H1 (cell line): ENCODE results near the gene ALG9. TPM values are rescaled to one million over a fixed set of nuclear protein-coding genes. Genes with fewer than 3 reads are reported as not detected.

Experiments used
- GTF2F1 ChIP-seq: IDR thresholded peaks from 2 replicates; pipeline ENCODE4 v1.6.1; 2012; ENCODE audit warnings: low read depth, low read length, improper control_type of control experiment, borderline replicate concordance
- SP4 ChIP-seq: IDR thresholded peaks from 2 replicates; pipeline ENCODE4 v1.6.1; 2012; ENCODE audit warnings: low read length, inconsistent platforms
- SUZ12 ChIP-seq: fragments of 200-600 bp; sonication (generic); IDR thresholded peaks from 2 replicates; pipeline ENCODE4 v1.6.1; 2012; ENCODE audit warnings: mild to moderate bottlenecking, inconsistent platforms, low read length, moderate library complexity, mixed read lengths
- YY1 ChIP-seq: IDR thresholded peaks from 2 replicates; pipeline ENCODE4 v1.6.1; 2011; ENCODE audit warnings: low read depth, mild to moderate bottlenecking, low read length
- polyA plus RNA-seq, 7 experiments: library from polyadenylated mRNA; depleted of rRNA in 3 of 7; stranded (reverse) in 5 of 7; unstranded in 2 of 7; fragments of >200 nt in 5 of 7; fragments of 200-250 nt in 2 of 7; gene quantifications; 1 replicate in 5 of 7; 2 replicates in 1 of 7; 4 replicates in 1 of 7; pipeline versions ENCODE4 v1.2.1 to v1.2.3, GENCODE V29; 2011 to 2013; ENCODE audit warnings: missing spikeins in 2 of 7, mixed read lengths in 2 of 7
- total RNA-seq: library from RNA; stranded (reverse); fragmentation: NEBNext Ultra II Directional; extraction: Animal tissue kit (Norgen Biotek cat#: 25700); gene quantifications from 2 replicates; pipeline ENCODE4 v1.2.1, GENCODE V29; 2021
- TF ChIP-seq, protein P1 (sequence below), 3 experiments: IDR thresholded peaks; 1 replicate in 2 of 3; 2 replicates in 1 of 3; pipeline versions ENCODE4 v1.5.1 to v1.6.1; 2011; ENCODE audit warnings: low read length in 3 of 3, mild to moderate bottlenecking in 3 of 3, inconsistent platforms in 2 of 3, low read depth in 1 of 3, moderate library complexity in 1 of 3; ENCODE audit not compliant: insufficient read depth in 1 of 3; ENCODE audit errors: control extremely low read depth in 1 of 3
- TF ChIP-seq, protein P2 (sequence below): IDR thresholded peaks from 2 replicates; pipeline ENCODE4 v1.6.1; 2011; ENCODE audit warnings: low read depth, mild to moderate bottlenecking, low read length; ENCODE audit not compliant: insufficient read depth
- TF ChIP-seq, protein P3 (sequence below): IDR thresholded peaks from 2 replicates; pipeline ENCODE4 v1.6.1; 2012; ENCODE audit warnings: low read length, inconsistent platforms

Gene ALG9
- total and polyA plus RNA-seq, 2 of the 8 experiments (the other 6 are each of a cell fraction or from before 2014, with no cell fraction given) = 23.5 to 24.5 TPM

DNA sequence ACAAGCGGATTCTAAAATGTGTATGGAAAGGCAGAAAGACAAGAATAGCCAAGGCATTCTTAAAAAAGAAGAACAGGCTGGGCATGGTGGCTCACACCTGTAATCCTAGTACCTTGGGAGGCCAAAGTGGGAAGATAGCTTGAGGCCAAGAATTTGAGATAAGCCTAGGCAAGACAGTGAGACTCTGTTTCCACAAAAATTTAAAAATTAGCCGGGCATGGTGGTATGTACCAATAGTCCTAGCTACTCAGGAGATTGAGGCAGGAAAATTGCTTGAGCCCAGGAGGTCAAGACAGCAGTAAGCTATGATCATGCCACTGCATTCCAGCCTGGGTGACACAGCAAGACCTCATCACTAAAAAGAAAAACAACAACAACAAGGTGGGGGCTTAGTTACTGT lies 59.2 kb downstream of the ALG9 start (continued):
- TF ChIP-seq, protein P1, sequence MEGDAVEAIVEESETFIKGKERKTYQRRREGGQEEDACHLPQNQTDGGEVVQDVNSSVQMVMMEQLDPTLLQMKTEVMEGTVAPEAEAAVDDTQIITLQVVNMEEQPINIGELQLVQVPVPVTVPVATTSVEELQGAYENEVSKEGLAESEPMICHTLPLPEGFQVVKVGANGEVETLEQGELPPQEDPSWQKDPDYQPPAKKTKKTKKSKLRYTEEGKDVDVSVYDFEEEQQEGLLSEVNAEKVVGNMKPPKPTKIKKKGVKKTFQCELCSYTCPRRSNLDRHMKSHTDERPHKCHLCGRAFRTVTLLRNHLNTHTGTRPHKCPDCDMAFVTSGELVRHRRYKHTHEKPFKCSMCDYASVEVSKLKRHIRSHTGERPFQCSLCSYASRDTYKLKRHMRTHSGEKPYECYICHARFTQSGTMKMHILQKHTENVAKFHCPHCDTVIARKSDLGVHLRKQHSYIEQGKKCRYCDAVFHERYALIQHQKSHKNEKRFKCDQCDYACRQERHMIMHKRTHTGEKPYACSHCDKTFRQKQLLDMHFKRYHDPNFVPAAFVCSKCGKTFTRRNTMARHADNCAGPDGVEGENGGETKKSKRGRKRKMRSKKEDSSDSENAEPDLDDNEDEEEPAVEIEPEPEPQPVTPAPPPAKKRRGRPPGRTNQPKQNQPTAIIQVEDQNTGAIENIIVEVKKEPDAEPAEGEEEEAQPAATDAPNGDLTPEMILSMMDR (IDR thresholded peaks at IDR 0.05; ENCODE audit: control extremely low read depth in 1 of 3, insufficient read depth in 1 of 3, low read depth in 1 of 3, low read length in 3 of 3) = no peak
- TF ChIP-seq SUZ12 = no peak
- TF ChIP-seq, protein P2, sequence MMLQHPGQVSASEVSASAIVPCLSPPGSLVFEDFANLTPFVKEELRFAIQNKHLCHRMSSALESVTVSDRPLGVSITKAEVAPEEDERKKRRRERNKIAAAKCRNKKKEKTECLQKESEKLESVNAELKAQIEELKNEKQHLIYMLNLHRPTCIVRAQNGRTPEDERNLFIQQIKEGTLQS = no peak
- TF ChIP-seq YY1 = no peak
- no peak for TF ChIP-seq SP4
- no peak for TF ChIP-seq GTF2F1
- TF ChIP-seq, protein P3, sequence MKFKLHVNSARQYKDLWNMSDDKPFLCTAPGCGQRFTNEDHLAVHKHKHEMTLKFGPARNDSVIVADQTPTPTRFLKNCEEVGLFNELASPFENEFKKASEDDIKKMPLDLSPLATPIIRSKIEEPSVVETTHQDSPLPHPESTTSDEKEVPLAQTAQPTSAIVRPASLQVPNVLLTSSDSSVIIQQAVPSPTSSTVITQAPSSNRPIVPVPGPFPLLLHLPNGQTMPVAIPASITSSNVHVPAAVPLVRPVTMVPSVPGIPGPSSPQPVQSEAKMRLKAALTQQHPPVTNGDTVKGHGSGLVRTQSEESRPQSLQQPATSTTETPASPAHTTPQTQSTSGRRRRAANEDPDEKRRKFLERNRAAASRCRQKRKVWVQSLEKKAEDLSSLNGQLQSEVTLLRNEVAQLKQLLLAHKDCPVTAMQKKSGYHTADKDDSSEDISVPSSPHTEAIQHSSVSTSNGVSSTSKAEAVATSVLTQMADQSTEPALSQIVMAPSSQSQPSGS = no peak
- TF ChIP-seq, all 59 proteins: peak for 0
